K562 (cell line): ENCODE data around the gene DTD1. TPM values are rescaled to one million over a fixed set of nuclear protein-coding genes. Genes with fewer than 3 reads are reported as not detected.

Experiments
- ATAC-seq: fragments of 200-7000 bp; cut with Tn5 transposase; 3 replicates; pipeline ENCODE4 v1.9.1; 2020; ENCODE audit warnings: moderate library complexity
- BruUV-seq: library from RNA; stranded (reverse); fragments of 400-500 nt; replicated peaks from 2 replicates; lab custom pipeline; 2021; lab: Mats Ljungman, UMichigan
- CTCF ChIA-PET: fragments of 300-600 bp; formaldehyde crosslinking; extraction: SDS; loops from one replicate; lab custom pipeline; 2021; ENCODE audit warnings: low intra/inter-chr PET ratio; lab: Yijun Ruan, JAX
- POLR2A ChIA-PET: fragments of 300-600, 350-650 bp; sonication (Branson Sonifier 250); formaldehyde crosslinking; extraction: SDS; loops from one replicate; lab custom pipeline; 2021; ENCODE audit warnings: antibody characterized with exemption, inconsistent platforms; lab: Yijun Ruan, JAX
- DNase-seq, 4 experiments: peaks; one replicate each; pipeline versions ENCODE4 v3.0.0 to v3.0.0-alpha.2; 2011 to 2018; ENCODE audit warnings: low spot score in 3 of 4, mixed read lengths in 3 of 4; ENCODE audit errors: extremely low read depth in 1 of 4
- FAIRE-seq: peaks from 2 replicates; lab custom pipeline; 2011; peaks lifted over from hg19 to GRCh38; lab: Jason Lieb, UNC
- H2AFZ ChIP-seq: 2 replicates; pipeline ENCODE4 v1.6.0; 2011; ENCODE audit warnings: low read depth, low read length, control low read depth, inconsistent platforms
- H3K27ac ChIP-seq: fragments of 200-600 bp; 3 replicates; pipeline ENCODE4 v1.8.0; 2011; ENCODE audit warnings: low read depth, mild to moderate bottlenecking, control low read depth, inconsistent platforms, low read length, moderate library complexity, mixed read lengths; ENCODE audit errors: extremely low read depth
- H3K27me3 ChIP-seq, 2 experiments: fragments of 300-600 bp in 1 of 2; 2 replicates in 1 of 2; 3 replicates in 1 of 2; pipeline versions ENCODE4 v1.6.0 to v1.8.0; 2011; ENCODE audit warnings: inconsistent platforms in 2 of 2, low read length in 2 of 2, mild to moderate bottlenecking in 1 of 2, mixed read lengths in 1 of 2, moderate library complexity in 1 of 2; ENCODE audit not compliant: control insufficient read depth in 2 of 2, insufficient read depth in 2 of 2
- H3K36me3 ChIP-seq: fragments of 300-600 bp; 3 replicates; pipeline ENCODE4 v1.8.0; 2011; ENCODE audit warnings: mild to moderate bottlenecking, low read length, inconsistent platforms; ENCODE audit not compliant: control insufficient read depth, insufficient read depth
- H3K4me1 ChIP-seq, 2 experiments: fragments of 200-600 bp in 1 of 2; replicated peaks in 1 of 2; 2 replicates in 1 of 2; 3 replicates in 1 of 2; pipeline versions ENCODE4 v1.5.1 to v1.8.0; 2011; ENCODE audit warnings: inconsistent platforms in 2 of 2, low read length in 2 of 2, mild to moderate bottlenecking in 1 of 2, mixed read lengths in 1 of 2, moderate library complexity in 1 of 2; ENCODE audit not compliant: control insufficient read depth in 2 of 2, insufficient read depth in 2 of 2
- H3K4me2 ChIP-seq: 2 replicates; pipeline ENCODE4 v1.6.1; 2011; ENCODE audit warnings: low read length, control low read depth, inconsistent platforms, mixed read lengths; ENCODE audit not compliant: insufficient read depth
- H3K4me3 ChIP-seq: fragments of 200-600 bp; sonication (generic), shearing (Covaris generic); 2 replicates; pipeline ENCODE4 v1.5.1; 2016; ENCODE audit warnings: control low read depth, inconsistent platforms
- H3K79me2 ChIP-seq: fragments of 200-600 bp; 3 replicates; pipeline ENCODE4 v1.8.0; 2011; ENCODE audit warnings: low read length, inconsistent platforms; ENCODE audit not compliant: control insufficient read depth, insufficient read depth
- H3K9ac ChIP-seq, 2 experiments: 2 replicates each; pipeline versions ENCODE4 v1.6.0 to v1.6.1; 2011; ENCODE audit warnings: low read depth in 2 of 2, low read length in 2 of 2, control low read depth in 1 of 2, inconsistent platforms in 1 of 2, mild to moderate bottlenecking in 1 of 2, mixed read lengths in 1 of 2; ENCODE audit not compliant: insufficient read depth in 1 of 2
- H3K9me1 ChIP-seq: one replicate; pipeline ENCODE4 v1.6.0; 2011; ENCODE audit warnings: inconsistent platforms, mild to moderate bottlenecking, low read length, moderate library complexity; ENCODE audit not compliant: control insufficient read depth, insufficient read depth
- H3K9me3 ChIP-seq: replicated peaks from 2 replicates; pipeline ENCODE4 v1.5.1; 2011; ENCODE audit warnings: low read depth, low read length, inconsistent platforms; ENCODE audit not compliant: control insufficient read depth, insufficient read depth
- H4K20me1 ChIP-seq: replicated peaks from 2 replicates; pipeline ENCODE4 v1.6.1; 2011; ENCODE audit warnings: low read length, inconsistent platforms, mixed read lengths; ENCODE audit not compliant: control insufficient read depth, insufficient read depth
- CEBPZ ChIP-seq: fragments of 150-350 bp; IDR thresholded peaks from 2 replicates; pipeline ENCODE4 v1.6.1; 2014; ENCODE audit warnings: low read depth, mild to moderate bottlenecking, low read length, borderline replicate concordance
- EWSR1 ChIP-seq: fragments of 450-650 bp; IDR thresholded peaks from 2 replicates; pipeline ENCODE4 v1.6.1; 2018; ENCODE audit warnings: borderline replicate concordance, mild to moderate bottlenecking, low read depth, moderate library complexity; ENCODE audit not compliant: partially characterized antibody
- FOXP1 ChIP-seq: sonication (generic); formaldehyde crosslinking; IDR thresholded peaks from 2 replicates; pipeline ENCODE4 v1.8.0; 2022; ENCODE audit warnings: mild to moderate bottlenecking, missing genetic modification reagents
- NR2C2 ChIP-seq, 2 experiments: fragments of 200-800 bp in 1 of 2; sonication (Bioruptor generic) in 1 of 2; sonication (generic) in 1 of 2; formaldehyde crosslinking in 1 of 2; IDR thresholded peaks; 2 replicates each; pipeline versions ENCODE4 v1.6.1 to v1.8.0; 2016 to 2022; ENCODE audit warnings: mild to moderate bottlenecking in 1 of 2, missing compliant biosample characterization in 1 of 2, missing genetic modification characterization in 1 of 2, missing genetic modification reagents in 1 of 2
- PRDM10 ChIP-seq: fragments of 450-650 bp; IDR thresholded peaks from 2 replicates; pipeline ENCODE4 v1.6.1; 2018; ENCODE audit not compliant: partially characterized antibody
- THRA ChIP-seq: fragments of 450-650 bp; IDR thresholded peaks from 2 replicates; pipeline ENCODE4 v1.6.1; 2017; ENCODE audit warnings: mild to moderate bottlenecking, moderate library complexity
- ZNF316 ChIP-seq: fragments of 450-650 bp; IDR thresholded peaks from 2 replicates; pipeline ENCODE4 v1.6.1; 2016
- ZNF785 ChIP-seq: fragments of 250-450 bp; sonication (Bioruptor Pico); IDR thresholded peaks from 2 replicates; pipeline ENCODE4 v1.4.0; 2020; ENCODE audit warnings: mild to moderate bottlenecking
- WGBS: fragments of 100-300 bp; shearing (Covaris generic); methylation state at CpG from one replicate; pipeline ENCODE4 v1.1.6; 2016; ENCODE audit warnings: low coverage, mixed read lengths; ENCODE audit not compliant: insufficient coverage; ENCODE audit errors: missing lambda C conversion rate; 5-methylcytosine and 5-hydroxymethylcytosine counted together
- in situ Hi-C: fragments of 300-500 bp; cut with MboI; formaldehyde crosslinking; loops from 4 replicates; pipeline ENCODE4 v1.15.0; 2018; ENCODE audit warnings: inconsistent platforms, mixed read lengths
- intact Hi-C: fragments of 100-400 bp; cut with micrococcal nuclease; formaldehyde crosslinking; loops from 2 replicates; pipeline ENCODE4 v1.14.2; 2022
- polyA plus RNA-seq, 8 experiments: library from polyadenylated mRNA; depleted of rRNA in 4 of 8; stranded (reverse) in 5 of 8; unstranded in 3 of 8; fragments of >200 nt; fragmentation: Nextera tagmentation in 2 of 8; fragmentation: Illumina TruSeq in 1 of 8; extraction: Ambion mirVana in 2 of 8; extraction: Trizol in 1 of 8; gene quantifications; 2 replicates each; pipeline versions ENCODE4 v1.2.1 to v1.2.3, GENCODE V29; 2011 to 2014; ENCODE audit warnings: inconsistent platforms in 1 of 8, missing spikeins in 1 of 8
- total RNA-seq, 7 experiments: library from RNA; depleted of rRNA in 6 of 7; stranded (reverse); fragments of >200 nt in 6 of 7; fragmentation: Illumina TruSeq in 2 of 7; extraction: Trizol in 2 of 7; gene quantifications; 2 replicates each; pipeline versions ENCODE4 v1.2.1 to v1.2.3, GENCODE V29; 2011 to 2021; ENCODE audit warnings: low replicate concordance in 1 of 7

Gene DTD1
- total and polyA plus RNA-seq, 9 of the 15 experiments (the other 6 are each of a cell fraction or from before 2014, with no cell fraction given) = 5.7 to 28.6 (median 26.8) TPM

GRCh38 chr20:18743665-18744440 lies 156.0 kb downstream of the DTD1 start (continued):
- TF ChIP-seq CEBPZ = no peak
- TF ChIP-seq FOXP1 (CRISPR knock-in tag) = no peak
- TF ChIP-seq ZNF316 = no peak
- TF ChIP-seq THRA = no peak
- no peak for TF ChIP-seq ZNF785 (CRISPR knock-in tag)

- ChIA-PET CTCF (no interaction called here), POLR2A (no interaction called here)
- intact Hi-C loops = no loop called here
- H2AFZ ChIP-seq = no peak overlapping the region
- FAIRE-seq = no peak
- H3K27me3 ChIP-seq = no peaks in the 10 kb centered on the region
- in situ Hi-C loops = no loop called here
- 29% methylated on average over 3 of the region's 5 CpGs for WGBS
- no peak for ATAC-seq
- DNase-seq = no peak
- no peak overlapping the region for H3K4me3 ChIP-seq
- no peak overlapping the region for H3K4me2 ChIP-seq
- H4K20me1 ChIP-seq = no peaks in the 10 kb centered on the region
- no peaks in the 10 kb centered on the region for H3K36me3 ChIP-seq
- no peaks in the 10 kb centered on the region for H3K9me1 ChIP-seq
- BruUV-seq = no TSS peak
- H3K9ac ChIP-seq = no peak overlapping the region
- H3K27ac ChIP-seq = no peak overlapping the region
- no peaks in the 10 kb centered on the region for H3K79me2 ChIP-seq
- H3K4me1 ChIP-seq = no peaks in the 10 kb centered on the region
- no peaks in the 10 kb centered on the region for H3K9me3 ChIP-seq
- TF ChIP-seq EWSR1 (no peak), NR2C2 (CRISPR knock-in tag; IDR thresholded peaks at IDR 0.05) (no peak), NR2C2 (tag; IDR thresholded peaks at IDR 0.05) (no peak), ZNF785 (CRISPR knock-in tag) (no peak), PRDM10 (no peak)
Measured at GRCh38 chr20:18747090-18747489, 159.2 kb downstream of the DTD1 start.
